22Rv1 (cell line): ENCODE data around the gene OR2L8.

Source experiments
- CTCF ChIP-seq: fragments of 450-650 bp; IDR thresholded peaks from 2 replicates; pipeline ENCODE4 v1.5.1; 2017; ENCODE audit warnings: mild to moderate bottlenecking
- ZFX ChIP-seq: fragments of 450-650 bp; IDR thresholded peaks from 2 replicates; pipeline ENCODE4 v1.6.1; 2017; ENCODE audit warnings: antibody characterized with exemption, borderline replicate concordance

- no peak for TF ChIP-seq CTCF
- no peak for TF ChIP-seq ZFX
These were observed 12.2 kb upstream of the OR2L8 start for GRCh38 chr1:247936415-247936814.
